Endothelial cell of umbilical vein (primary cell): ENCODE measurements around the gene RRAGB.

Source experiments
- CTCF ChIP-seq, 2 donors: IDR thresholded peaks; 1 replicate in 1 of 2; 2 replicates in 1 of 2; pipeline ENCODE4 v1.5.1; 2011; ENCODE audit warnings: low read length in 2 of 2, mild to moderate bottlenecking in 2 of 2, moderate library complexity in 2 of 2, control low read depth in 1 of 2, inconsistent platforms in 1 of 2, low read depth in 1 of 2; ENCODE audit not compliant: insufficient read depth in 1 of 2; ENCODE audit errors: extremely low read depth in 1 of 2
- EZH2 ChIP-seq: IDR thresholded peaks from 2 replicates; pipeline ENCODE4 v1.6.1; 2012; ENCODE audit warnings: borderline replicate concordance, low read depth, mild to moderate bottlenecking, moderate library complexity, low read length, inconsistent platforms; ENCODE audit not compliant: severe bottlenecking

- TF ChIP-seq EZH2, result no peak
- no peak for TF ChIP-seq CTCF (IDR thresholded peaks at IDR 0.05; ENCODE audit: extremely low read depth in 1 of 2, insufficient read depth in 1 of 2, low read depth in 1 of 2, low read length in 2 of 2)
Measured at GRCh38 chrX:55668084-55668483, 49.5 kb upstream of the RRAGB start.
